Measurements from ENCODE around the gene AHCYL2. TPM values are rescaled to one million over a fixed set of nuclear protein-coding genes. Genes with fewer than 3 reads are reported as not detected.
A peak's percentile ranks its signal among the peaks of the same experiment; 100 is the strongest.
"Not testable (repeated sequence)": the region's sequence is repeated elsewhere in the genome, so short reads cannot be mapped to it uniquely, and the experiment has no call there.

Gene AHCYL2
- total and polyA plus RNA-seq, 2 donors, result 9.0 to 20.3 TPM

GRCh38 chr7:129368389-129368986 lies 143.7 kb downstream of the AHCYL2 start:
- H3K36me3 ChIP-seq (ENCODE audit: insufficient read depth), result no peaks in the 10 kb centered on the region
- WGBS, result 67% methylated on average over 7 of the region's 7 CpGs
- DNase-seq (ENCODE audit: extremely low spot score), result no peak
- no peaks in the 10 kb centered on the region for H3K4me1 ChIP-seq (ENCODE audit: insufficient read depth)
- H3K27ac ChIP-seq (ENCODE audit: low read depth), result peak overlapping the region; percentile 57
- H3K4me3 ChIP-seq (ENCODE audit: low read depth, low read length), result no peak overlapping the region

DNA sequence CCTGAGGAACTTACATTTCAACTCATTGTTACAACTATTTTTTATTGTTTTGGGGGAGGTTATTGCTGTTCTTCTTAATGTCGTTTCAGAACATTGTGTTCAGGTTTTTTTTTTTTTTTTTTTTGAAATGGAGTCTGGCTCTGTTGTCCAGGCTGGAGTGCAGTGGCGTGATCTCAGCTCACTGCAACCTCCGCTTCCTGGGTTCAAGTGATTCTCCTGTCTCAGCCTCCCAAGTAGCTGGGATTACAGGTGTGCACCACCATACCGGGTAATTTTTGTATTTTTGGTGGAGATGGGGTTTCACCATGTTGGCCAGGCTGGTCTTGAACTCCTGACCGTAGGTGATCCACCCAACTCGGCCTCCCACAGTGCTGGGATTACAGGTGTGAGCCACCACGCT lies 144.6 kb downstream of the AHCYL2 start:
- WGBS, result 96% methylated on average over 7 of the region's 7 CpGs
- not testable (repeated sequence) for H3K36me3 ChIP-seq (ENCODE audit: insufficient read depth); H3K4me3 ChIP-seq (ENCODE audit: low read depth, low read length); H3K27ac ChIP-seq (ENCODE audit: low read depth); H3K4me1 ChIP-seq (ENCODE audit: insufficient read depth); DNase-seq (ENCODE audit: extremely low spot score)

DNA sequence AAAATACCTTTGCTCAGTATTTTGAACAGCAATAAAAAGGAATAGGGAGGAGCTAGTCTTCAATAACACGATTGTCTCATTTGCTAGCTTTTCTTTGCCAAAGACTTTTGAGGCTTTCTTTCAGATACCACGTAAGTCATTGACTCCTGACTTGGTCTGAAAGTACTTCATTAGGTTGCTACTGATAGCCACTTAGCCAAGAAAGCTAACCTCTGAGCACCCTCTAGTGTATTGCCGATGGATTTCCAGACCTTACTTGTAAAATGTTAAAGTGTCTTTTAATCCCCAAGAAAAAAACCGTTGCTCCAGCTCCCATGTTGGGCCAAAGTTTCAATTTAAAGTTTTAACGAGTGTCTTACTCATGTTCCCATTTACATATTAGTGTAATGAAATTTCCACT lies 146.0 kb downstream of the AHCYL2 start:
- H3K36me3 ChIP-seq (ENCODE audit: insufficient read depth), result no peaks in the 10 kb centered on the region
- H3K4me1 ChIP-seq (ENCODE audit: insufficient read depth), result no peaks in the 10 kb centered on the region
- 58% methylated on average over 5 of the region's 5 CpGs for WGBS
- no peak for DNase-seq (ENCODE audit: extremely low spot score)
- no peak overlapping the region for H3K27ac ChIP-seq (ENCODE audit: low read depth)
- no peak overlapping the region for H3K4me3 ChIP-seq (ENCODE audit: low read depth, low read length)

DNA sequence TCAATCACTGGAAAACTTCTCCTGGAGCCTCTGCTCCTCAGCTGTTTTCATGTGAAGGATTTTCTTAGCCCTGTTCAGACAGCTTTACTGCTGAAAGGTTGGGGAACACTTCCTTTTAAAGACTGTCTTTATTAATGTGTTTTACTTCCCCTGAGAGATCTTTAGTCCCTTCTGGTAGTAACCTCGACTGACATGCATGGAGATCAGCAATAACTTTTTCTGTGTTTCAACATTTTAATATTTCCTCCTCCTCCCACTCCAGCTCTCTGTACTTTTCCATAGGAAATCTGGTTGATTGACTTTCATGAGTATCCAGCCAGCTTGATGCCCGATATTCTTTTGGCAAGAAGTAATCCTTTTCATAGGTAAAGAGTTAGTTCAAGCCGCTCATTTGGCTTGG lies 146.7 kb downstream of the AHCYL2 start:
- Histone ChIP-seq H3K4me3 (ENCODE audit: low read depth, low read length) (no peak overlapping the region), H3K36me3 (ENCODE audit: insufficient read depth) (no peaks in the 10 kb centered on the region), H3K4me1 (ENCODE audit: insufficient read depth) (no peaks in the 10 kb centered on the region), H3K27ac (ENCODE audit: low read depth) (no peak overlapping the region)
- WGBS, result 79% methylated on average over 3 of the region's 3 CpGs
- DNase-seq (ENCODE audit: extremely low spot score), result no peak

DNA sequence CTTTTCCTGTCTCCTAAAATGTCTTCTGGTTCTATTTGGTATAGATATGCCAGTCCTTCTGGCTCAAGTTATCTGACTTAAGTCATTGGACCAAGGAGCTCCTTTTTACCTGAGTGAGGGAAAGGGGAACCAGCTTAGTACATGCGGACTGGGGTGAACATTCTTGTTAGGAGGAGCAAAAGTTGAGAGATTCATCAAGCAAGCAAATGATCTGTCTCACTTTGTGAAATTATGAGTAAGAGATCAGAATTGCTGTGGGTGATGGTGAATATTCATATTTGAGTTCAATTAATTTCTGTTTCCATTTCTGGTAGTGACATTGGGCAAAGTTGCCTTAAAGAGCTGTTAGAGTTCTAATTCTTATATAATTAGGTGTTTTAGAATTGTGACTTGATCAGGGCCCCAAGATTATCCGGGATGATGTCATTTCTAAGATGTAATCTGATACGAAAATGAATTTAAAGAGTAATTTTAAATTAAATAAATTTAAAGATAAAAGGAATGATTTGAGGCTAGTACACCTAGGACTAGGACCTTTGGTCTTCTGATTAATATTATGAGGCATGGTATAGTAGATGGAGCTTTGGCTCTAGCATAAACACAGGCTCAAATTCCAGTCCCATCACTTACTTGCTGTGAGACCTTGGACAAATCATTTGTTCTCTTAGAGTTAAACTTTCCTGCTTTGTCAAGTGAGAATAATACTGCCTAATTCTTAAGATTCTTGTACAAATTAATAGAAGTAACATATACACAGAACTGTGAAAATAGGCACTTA lies 149.0 kb downstream of the AHCYL2 start:
- no peak for DNase-seq (ENCODE audit: extremely low spot score)
- Histone ChIP-seq H3K4me3 (ENCODE audit: low read depth, low read length) (no peak overlapping the region), H3K36me3 (ENCODE audit: insufficient read depth) (no peaks in the 10 kb centered on the region), H3K27ac (ENCODE audit: low read depth) (no peak overlapping the region), H3K4me1 (ENCODE audit: insufficient read depth) (no peaks in the 10 kb centered on the region)
- WGBS, result 93% methylated on average over 3 of the region's 3 CpGs

- Histone ChIP-seq H3K36me3 (ENCODE audit: insufficient read depth) (peaks cover 3% of the 10 kb centered on the region), H3K27ac (ENCODE audit: low read depth) (no peak overlapping the region), H3K4me1 (ENCODE audit: insufficient read depth) (no peaks in the 10 kb centered on the region), H3K4me3 (ENCODE audit: low read depth, low read length) (no peak overlapping the region)
- DNase-seq (ENCODE audit: extremely low spot score), result no peak
- WGBS, result 93% methylated on average over 2 of the region's 2 CpGs
Observed at GRCh38 chr7:129375141-129375938, 150.5 kb downstream of the AHCYL2 start.

DNA sequence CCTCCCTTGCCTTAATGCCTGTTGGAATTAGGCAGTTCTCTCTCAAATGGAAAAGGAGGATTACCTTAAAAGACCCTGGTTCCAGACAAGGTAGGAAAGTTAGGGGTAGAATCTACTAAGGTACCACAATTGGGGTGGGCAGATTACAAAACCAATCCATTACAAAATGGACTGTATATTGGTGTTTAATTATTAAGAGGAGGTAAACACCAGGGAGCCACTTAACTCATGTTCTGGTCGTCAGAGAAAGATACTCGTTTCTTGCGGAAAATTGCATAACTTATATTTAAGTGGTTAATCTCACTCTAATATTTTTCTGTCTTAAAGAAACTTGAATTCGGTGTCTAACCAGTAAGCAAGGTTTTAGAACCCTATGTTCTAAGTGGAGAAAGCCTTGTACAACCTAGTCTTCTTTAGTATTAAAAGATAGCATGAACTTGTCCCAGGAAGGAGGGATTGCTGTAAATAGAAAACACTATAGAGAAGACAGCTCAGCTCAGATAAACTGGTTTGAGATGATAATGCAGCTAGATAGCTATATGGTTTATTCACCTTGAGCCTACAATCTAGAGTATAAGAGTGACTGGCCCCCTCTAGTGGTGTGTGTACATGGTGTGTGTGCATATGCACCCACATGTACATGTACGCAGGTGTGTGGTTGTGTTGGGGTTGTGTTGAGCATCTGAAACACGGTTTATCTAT lies 151.4 kb downstream of the AHCYL2 start:
- H3K4me3 ChIP-seq (ENCODE audit: low read depth, low read length), result no peak overlapping the region
- peaks cover 3% of the 10 kb centered on the region for H3K36me3 ChIP-seq (ENCODE audit: insufficient read depth)
- no peaks in the 10 kb centered on the region for H3K4me1 ChIP-seq (ENCODE audit: insufficient read depth)
- 84% methylated on average over 6 of the region's 6 CpGs for WGBS
- no peak for DNase-seq (ENCODE audit: extremely low spot score)
- H3K27ac ChIP-seq (ENCODE audit: low read depth), result no peak overlapping the region

GRCh38 chr7:129376778-129377700 lies 152.2 kb downstream of the AHCYL2 start:
- 82% methylated on average over 6 of the region's 6 CpGs for WGBS
- Histone ChIP-seq H3K36me3 (ENCODE audit: insufficient read depth) (peaks cover 3% of the 10 kb centered on the region), H3K4me3 (ENCODE audit: low read depth, low read length) (no peak overlapping the region), H3K27ac (ENCODE audit: low read depth) (no peak overlapping the region), H3K4me1 (ENCODE audit: insufficient read depth) (no peaks in the 10 kb centered on the region)
- DNase-seq (ENCODE audit: extremely low spot score), result no peak

GRCh38 chr7:129381710-129382484 lies 157.1 kb downstream of the AHCYL2 start:
- no peak overlapping the region for H3K4me3 ChIP-seq (ENCODE audit: low read depth, low read length)
- WGBS, result 97% methylated on average over 9 of the region's 9 CpGs
- no peaks in the 10 kb centered on the region for H3K4me1 ChIP-seq (ENCODE audit: insufficient read depth)
- H3K27ac ChIP-seq (ENCODE audit: low read depth), result no peak overlapping the region
- peaks cover 3% of the 10 kb centered on the region for H3K36me3 ChIP-seq (ENCODE audit: insufficient read depth)
- DNase-seq (ENCODE audit: extremely low spot score), result no peak

DNA sequence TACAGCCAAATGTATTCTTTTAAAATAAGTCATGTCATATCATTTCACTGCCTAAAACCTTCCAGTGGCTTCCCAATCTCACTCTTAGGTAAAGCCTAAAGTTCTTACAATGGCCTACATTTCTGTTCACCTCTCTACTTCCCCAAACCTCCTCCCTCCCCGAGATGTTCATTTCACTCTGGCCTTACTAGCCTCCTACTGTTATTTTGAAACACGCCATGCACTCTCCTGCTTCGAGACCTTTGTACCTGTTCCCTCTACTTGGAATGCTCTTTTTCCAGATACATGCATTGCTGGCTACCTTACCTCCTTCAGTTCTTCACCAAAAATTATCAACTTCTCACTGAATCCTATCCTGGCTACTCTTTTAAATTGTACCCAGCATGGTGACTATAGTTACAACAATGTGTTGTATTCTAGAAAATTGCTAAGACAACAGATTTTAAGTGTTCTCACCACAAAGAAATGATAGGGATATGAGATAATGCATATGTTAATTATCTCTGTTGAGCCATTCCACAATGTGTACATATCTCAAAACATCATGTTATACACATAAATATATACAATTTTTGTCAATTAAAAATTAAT lies 158.8 kb downstream of the AHCYL2 start:
- no peak overlapping the region for H3K27ac ChIP-seq (ENCODE audit: low read depth)
- H3K36me3 ChIP-seq (ENCODE audit: insufficient read depth), result peaks cover 3% of the 10 kb centered on the region
- 63% methylated on average over 3 of the region's 3 CpGs for WGBS
- DNase-seq (ENCODE audit: extremely low spot score), result no peak
- H3K4me1 ChIP-seq (ENCODE audit: insufficient read depth), result no peaks in the 10 kb centered on the region
- H3K4me3 ChIP-seq (ENCODE audit: low read depth, low read length), result no peak overlapping the region

- Histone ChIP-seq H3K4me1 (ENCODE audit: insufficient read depth) (no peaks in the 10 kb centered on the region), H3K4me3 (ENCODE audit: low read depth, low read length) (no peak overlapping the region), H3K36me3 (ENCODE audit: insufficient read depth) (no peaks in the 10 kb centered on the region), H3K27ac (ENCODE audit: low read depth) (no peak overlapping the region)
- 95% methylated on average over 1 of the region's 1 CpG for whole genome bisulfite sequencing
- no peak for DNase-seq (ENCODE audit: extremely low spot score)
Observed at GRCh38 chr7:129385116-129385515, 160.3 kb downstream of the AHCYL2 start.

GRCh38 chr7:129385598-129385997 lies 160.8 kb downstream of the AHCYL2 start:
- no peak for DNase-seq (ENCODE audit: extremely low spot score)
- no peak overlapping the region for H3K4me3 ChIP-seq (ENCODE audit: low read depth, low read length)
- 93% methylated on average over 4 of the region's 4 CpGs for WGBS
- H3K27ac ChIP-seq (ENCODE audit: low read depth), result no peak overlapping the region
- no peaks in the 10 kb centered on the region for H3K4me1 ChIP-seq (ENCODE audit: insufficient read depth)
- H3K36me3 ChIP-seq (ENCODE audit: insufficient read depth), result peaks cover 2% of the 10 kb centered on the region
